ENCODE results near the gene ST7L.
"Not testable (repeated sequence)": the region's sequence is repeated elsewhere in the genome, so short reads cannot be mapped to it uniquely, and the experiment has no call there.

DNA sequence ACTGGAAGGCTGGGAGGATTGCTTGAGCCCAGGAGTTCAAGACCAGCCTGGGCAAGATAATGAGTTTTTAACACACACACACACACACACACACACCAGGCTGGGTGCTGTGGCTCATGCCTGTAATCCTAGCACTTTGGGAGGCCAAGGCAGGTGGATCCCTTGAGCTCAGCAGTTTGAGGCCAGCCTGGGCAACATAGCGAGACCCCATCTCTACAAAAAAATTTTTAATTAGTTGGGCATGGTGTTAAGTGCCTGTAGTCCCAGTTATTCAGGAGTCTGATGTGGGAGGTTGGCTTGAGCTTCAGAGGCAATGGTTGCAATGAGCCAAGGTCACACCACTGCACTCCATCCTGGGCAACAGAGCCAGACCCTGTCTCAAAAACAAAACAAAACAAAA, 132.9 kb downstream of the ST7L start:
- TF ChIP-seq POLR2A (IDR thresholded peaks at IDR 0.05) = not testable (repeated sequence)
- TF ChIP-seq, protein P1, sequence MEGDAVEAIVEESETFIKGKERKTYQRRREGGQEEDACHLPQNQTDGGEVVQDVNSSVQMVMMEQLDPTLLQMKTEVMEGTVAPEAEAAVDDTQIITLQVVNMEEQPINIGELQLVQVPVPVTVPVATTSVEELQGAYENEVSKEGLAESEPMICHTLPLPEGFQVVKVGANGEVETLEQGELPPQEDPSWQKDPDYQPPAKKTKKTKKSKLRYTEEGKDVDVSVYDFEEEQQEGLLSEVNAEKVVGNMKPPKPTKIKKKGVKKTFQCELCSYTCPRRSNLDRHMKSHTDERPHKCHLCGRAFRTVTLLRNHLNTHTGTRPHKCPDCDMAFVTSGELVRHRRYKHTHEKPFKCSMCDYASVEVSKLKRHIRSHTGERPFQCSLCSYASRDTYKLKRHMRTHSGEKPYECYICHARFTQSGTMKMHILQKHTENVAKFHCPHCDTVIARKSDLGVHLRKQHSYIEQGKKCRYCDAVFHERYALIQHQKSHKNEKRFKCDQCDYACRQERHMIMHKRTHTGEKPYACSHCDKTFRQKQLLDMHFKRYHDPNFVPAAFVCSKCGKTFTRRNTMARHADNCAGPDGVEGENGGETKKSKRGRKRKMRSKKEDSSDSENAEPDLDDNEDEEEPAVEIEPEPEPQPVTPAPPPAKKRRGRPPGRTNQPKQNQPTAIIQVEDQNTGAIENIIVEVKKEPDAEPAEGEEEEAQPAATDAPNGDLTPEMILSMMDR (IDR thresholded peaks at IDR 0.05) = not testable (repeated sequence)

Measured in Peyer's patch (tissue), 4 donors.